ENCODE results near the gene SDHB. TPM values are rescaled to one million over a fixed set of nuclear protein-coding genes. Genes with fewer than 3 reads are reported as not detected.

The SDHB gene
- total RNA-seq, 1 donor from 2014 or later = 79.8 TPM

- no peak for ATAC-seq
- intact Hi-C loops (cut with DNase I) = no loop called here
- Histone ChIP-seq H3K27ac (no peak overlapping the region), H3K4me1 (no peaks in the 10 kb centered on the region), H3K9me3 (no peaks in the 10 kb centered on the region), H3K27me3 (ENCODE audit: low read depth) (no peaks in the 10 kb centered on the region), H3K4me3 (no peak overlapping the region), H3K36me3 (peaks cover 88% of the 10 kb centered on the region)
- DNase-seq = no peak
- no peak for TF ChIP-seq CTCF (IDR thresholded peaks at IDR 0.05)
These were observed 54.0 kb downstream of the SDHB start for GRCh38 chr1:16999863-17000262.

- Histone ChIP-seq H3K9me3 (no peaks in the 10 kb centered on the region), H3K36me3 (peaks cover 80% of the 10 kb centered on the region), H3K4me1 (no peaks in the 10 kb centered on the region), H3K27me3 (ENCODE audit: low read depth) (no peaks in the 10 kb centered on the region), H3K27ac (no peak overlapping the region), H3K4me3 (no peak overlapping the region)
- no peak for TF ChIP-seq CTCF (IDR thresholded peaks at IDR 0.05)
- ATAC-seq (no peak), DNase-seq (no peak)
- intact Hi-C loops (cut with DNase I) = no loop called here
These were observed 55.2 kb downstream of the SDHB start for GRCh38 chr1:16998589-16998988.

GRCh38 chr1:16996845-16997244, 57.0 kb downstream of the SDHB start:
- Histone ChIP-seq H3K4me1 (no peaks in the 10 kb centered on the region), H3K27ac (no peak overlapping the region), H3K4me3 (no peak overlapping the region), H3K27me3 (ENCODE audit: low read depth) (no peaks in the 10 kb centered on the region), H3K36me3 (peaks cover 81% of the 10 kb centered on the region), H3K9me3 (no peaks in the 10 kb centered on the region)
- DNase-seq (no peak), ATAC-seq (no peak)
- intact Hi-C loops (cut with DNase I) = no loop called here
- TF ChIP-seq CTCF (IDR thresholded peaks at IDR 0.05) = no peak

GRCh38 chr1:16993521-16994038, 60.3 kb downstream of the SDHB start:
- Histone ChIP-seq H3K27ac (no peak overlapping the region), H3K4me3 (no peak overlapping the region), H3K27me3 (ENCODE audit: low read depth) (no peaks in the 10 kb centered on the region), H3K36me3 (peaks cover 81% of the 10 kb centered on the region), H3K9me3 (no peaks in the 10 kb centered on the region), H3K4me1 (no peaks in the 10 kb centered on the region)
- intact Hi-C loops (cut with DNase I) = no loop called here
- no peak for ATAC-seq
- no peak for DNase-seq
- no peak for TF ChIP-seq CTCF (IDR thresholded peaks at IDR 0.05)

- no peak for TF ChIP-seq CTCF (IDR thresholded peaks at IDR 0.05)
- Histone ChIP-seq H3K36me3 (peaks cover 80% of the 10 kb centered on the region), H3K9me3 (no peaks in the 10 kb centered on the region), H3K27me3 (ENCODE audit: low read depth) (no peaks in the 10 kb centered on the region), H3K4me3 (no peak overlapping the region), H3K4me1 (no peaks in the 10 kb centered on the region), H3K27ac (no peak overlapping the region)
- no peak for DNase-seq
- no peak for ATAC-seq
- intact Hi-C loops (cut with DNase I) = no loop called here
These were observed 61.2 kb downstream of the SDHB start for GRCh38 chr1:16992675-16993074.

GRCh38 chr1:16992102-16992501, 61.7 kb downstream of the SDHB start:
- no peak for DNase-seq
- Histone ChIP-seq H3K36me3 (peaks cover 81% of the 10 kb centered on the region), H3K9me3 (no peaks in the 10 kb centered on the region), H3K27ac (no peak overlapping the region), H3K4me3 (no peak overlapping the region), H3K27me3 (ENCODE audit: low read depth) (no peaks in the 10 kb centered on the region), H3K4me1 (no peaks in the 10 kb centered on the region)
- intact Hi-C loops (cut with DNase I) = no loop called here
- ATAC-seq = peak in 1 of 2 donors; percentile 5
- TF ChIP-seq CTCF (IDR thresholded peaks at IDR 0.05) = no peak

Measured in lower lobe of right lung (tissue), 2 donors.